GM19239 (cell line): ENCODE data around the gene PRSS33.

Source experiments
- DNase-seq: peaks from one replicate; pipeline ENCODE4 v3.0.0; 2011; ENCODE audit warnings: low spot score; ENCODE audit not compliant: insufficient read length
- FAIRE-seq: peaks from 2 replicates; lab custom pipeline; 2011; peaks lifted over from hg19 to GRCh38; lab: Jason Lieb, UNC

PRSS33 gene

GRCh38 chr16:2748757-2749455 lies 38.5 kb downstream of the PRSS33 start:
- no peak for FAIRE-seq
- no peak for DNase-seq

DNA sequence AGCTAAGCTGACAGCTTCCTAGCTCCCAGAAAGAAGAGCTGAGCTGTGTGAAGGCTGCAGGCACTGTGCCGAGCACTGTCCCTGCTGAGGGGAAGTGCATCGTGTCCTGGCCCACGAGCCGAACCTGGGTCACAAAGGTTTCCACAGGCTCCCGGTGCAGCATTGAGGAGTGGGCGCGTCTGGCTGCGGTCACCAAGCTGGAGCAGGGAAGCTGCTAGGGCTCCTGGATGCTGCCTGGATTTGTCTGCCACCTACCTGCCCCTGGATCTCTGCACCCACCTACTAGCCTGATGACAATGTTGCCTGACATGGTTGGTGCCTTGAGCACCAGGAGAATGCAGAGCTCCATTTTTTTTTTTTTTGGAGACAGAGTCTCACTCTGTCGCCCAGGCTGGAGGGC lies 41.4 kb downstream of the PRSS33 start:
- FAIRE-seq = no peak
- DNase-seq = no peak

- DNase-seq (no peak), FAIRE-seq (no peak)
Observed at GRCh38 chr16:2745116-2745890, 42.1 kb downstream of the PRSS33 start.

DNA sequence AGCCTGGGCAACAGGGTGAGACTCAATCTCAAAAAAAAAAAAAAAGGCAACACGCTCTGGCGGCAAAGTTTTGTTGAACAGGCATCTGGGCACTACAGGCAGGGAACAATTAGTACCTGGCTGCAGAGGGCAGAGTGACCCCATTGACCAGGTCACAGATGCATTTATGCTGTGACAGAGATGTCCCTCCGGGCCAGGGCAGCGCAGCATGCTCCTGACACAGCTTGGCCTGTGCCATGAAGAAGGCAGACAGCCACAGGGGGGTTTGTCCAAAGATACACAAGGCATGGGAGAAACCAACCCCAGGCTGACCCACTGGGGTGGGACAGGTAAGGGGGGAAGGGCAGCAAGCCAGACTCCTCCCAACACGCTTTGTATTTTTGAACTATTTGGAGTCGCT lies 42.6 kb downstream of the PRSS33 start:
- DNase-seq (no peak), FAIRE-seq (no peak)

DNA sequence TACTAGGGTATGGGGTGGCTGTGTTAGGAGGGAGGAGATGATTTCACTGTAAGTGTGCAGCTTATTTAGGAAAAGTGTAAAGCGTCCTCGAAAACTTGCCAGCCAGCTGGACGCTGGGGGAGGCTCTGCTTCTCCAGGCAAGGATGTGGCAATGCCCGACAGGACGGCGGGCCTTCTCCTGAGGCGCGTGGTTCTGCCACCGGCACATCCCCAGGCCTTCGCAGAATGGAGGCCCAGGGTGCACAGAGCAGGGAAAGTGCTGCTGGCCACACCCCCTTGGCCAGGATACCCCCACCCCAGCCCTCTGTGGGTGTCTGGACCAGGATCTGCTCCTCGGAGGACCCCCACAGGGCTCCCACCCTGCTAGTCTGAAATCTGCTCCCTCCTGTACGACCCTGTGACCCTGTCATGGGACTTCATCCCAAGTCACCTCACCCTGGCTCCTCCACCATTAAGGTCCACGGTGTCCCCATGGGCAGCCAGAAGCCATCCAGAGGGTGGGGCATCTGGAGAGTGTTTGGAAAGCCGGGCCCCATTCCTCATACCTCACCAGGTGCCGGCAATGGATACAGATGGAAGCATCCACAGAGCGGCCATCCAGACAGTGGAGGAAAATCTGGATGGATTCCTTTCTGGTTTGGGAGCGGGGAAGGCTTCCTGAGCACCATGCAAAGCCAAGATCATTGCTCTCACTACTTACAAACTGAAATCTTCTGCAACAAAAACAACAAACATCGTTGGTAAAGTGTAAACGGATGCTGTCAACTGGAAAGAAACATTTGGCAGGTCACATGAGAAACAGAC lies 44.2 kb downstream of the PRSS33 start:
- DNase-seq (no peak), FAIRE-seq (no peak)

GRCh38 chr16:2742323-2743006 lies 44.9 kb downstream of the PRSS33 start:
- FAIRE-seq (no peak), DNase-seq (no peak)

DNA sequence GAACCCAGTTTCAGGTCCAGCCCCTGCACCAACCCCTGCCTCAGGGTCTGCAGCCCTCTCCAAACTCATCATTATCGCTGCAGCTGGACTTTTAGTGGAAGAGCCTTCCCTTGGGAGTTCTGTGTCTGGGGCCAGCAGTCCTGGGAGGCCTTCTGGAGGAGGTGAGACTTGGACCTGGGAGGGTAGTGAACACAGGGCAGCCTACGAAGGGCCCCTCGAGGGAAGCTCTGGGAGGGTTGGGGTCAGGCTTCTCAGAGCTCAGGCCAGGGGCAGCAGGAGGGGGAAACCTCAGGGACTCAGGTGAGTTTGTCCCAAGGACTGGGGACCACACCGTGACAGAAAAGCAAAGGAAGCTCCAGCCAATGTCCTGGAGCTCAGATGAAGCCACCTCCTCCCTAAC lies 46.2 kb downstream of the PRSS33 start:
- DNase-seq (no peak), FAIRE-seq (no peak)

- FAIRE-seq = no peak
- DNase-seq = no peak
Observed at GRCh38 chr16:2740476-2740875, 46.9 kb downstream of the PRSS33 start.

DNA sequence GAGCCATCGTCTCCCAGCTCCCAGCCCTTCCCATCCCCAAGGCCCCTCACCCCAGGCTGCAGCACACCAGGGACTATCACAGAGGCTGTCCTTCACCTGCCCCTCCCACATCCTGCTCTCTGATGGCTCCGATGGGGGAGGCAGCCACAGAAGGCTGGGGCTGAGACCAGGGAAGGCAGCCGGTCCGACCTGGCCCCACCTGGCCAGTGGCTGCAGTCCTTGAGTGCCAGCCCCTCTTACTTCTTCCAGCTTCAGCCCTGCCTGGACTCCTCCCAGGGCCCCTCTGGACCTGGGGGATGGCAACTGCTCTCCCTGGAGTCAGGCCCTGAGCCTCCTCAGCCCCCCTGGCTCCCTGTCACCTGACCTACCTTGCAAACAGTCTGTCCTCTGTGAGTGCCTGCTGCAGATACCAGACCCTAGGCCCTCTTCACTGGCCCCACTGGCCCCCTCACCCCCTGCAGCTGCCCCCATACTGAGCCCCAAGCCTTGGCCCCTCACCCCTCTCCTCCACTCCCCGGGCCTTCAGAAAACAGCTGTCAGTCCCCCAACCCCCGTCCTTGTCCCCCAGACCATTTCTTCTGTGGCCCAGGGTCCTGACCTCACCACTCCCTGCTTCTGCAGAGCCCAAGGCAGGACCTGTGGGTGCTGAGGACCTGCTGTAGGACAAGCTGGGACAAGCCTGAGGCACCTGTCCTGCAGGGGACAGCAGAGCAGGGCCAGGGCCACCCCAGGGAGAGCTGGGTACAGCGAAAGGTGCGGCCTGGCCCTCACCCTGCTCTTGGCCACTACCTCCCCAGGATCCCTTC lies 47.5 kb downstream of the PRSS33 start:
- DNase-seq (no peak), FAIRE-seq (no peak)

DNA sequence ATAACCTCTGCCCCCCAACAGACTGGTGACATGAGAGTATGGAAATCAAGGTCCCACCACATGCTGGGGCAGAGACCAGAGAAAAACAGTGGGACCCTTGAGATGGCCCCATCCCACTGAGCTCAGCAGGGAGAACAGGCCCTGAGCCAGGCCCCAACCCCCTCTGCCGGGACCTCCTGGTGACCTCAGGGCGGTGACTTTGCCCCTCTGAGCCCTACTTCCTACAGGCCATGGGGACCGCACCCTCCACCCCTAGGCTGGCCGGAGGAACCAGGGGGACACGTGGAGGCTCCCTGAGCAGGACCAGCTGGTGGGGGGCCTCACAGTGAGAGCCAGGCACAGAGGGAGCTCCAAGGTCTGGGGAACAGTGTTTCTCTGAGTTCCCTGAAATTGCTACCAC lies 48.7 kb downstream of the PRSS33 start:
- no peak for FAIRE-seq
- DNase-seq = no peak

DNA sequence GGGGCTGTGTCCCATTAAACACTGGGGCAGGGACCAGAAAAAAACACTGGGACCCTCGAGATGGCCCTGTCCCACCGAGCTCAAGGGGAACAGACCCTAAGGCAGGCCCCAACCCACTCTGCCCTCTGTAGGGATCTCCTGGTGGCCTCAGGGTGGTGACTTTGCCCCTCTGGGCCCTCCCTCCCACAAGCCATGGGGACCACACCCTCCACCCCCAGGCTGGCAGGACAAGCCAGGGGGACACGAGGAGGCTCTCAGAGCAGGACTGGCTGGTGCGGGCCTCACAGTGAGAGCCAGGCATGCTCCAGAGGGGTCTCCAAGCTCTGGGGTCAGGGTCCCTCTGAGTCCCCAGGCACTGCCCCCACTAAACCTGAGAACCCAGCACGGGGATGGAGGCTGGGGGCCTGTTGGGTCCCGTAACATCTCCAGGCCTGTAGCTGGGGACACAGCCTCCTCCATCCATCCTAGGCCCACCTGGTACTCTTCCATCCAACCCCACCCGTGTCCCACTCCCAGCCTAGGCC lies 49.4 kb downstream of the PRSS33 start:
- DNase-seq (no peak), FAIRE-seq (no peak)

DNA sequence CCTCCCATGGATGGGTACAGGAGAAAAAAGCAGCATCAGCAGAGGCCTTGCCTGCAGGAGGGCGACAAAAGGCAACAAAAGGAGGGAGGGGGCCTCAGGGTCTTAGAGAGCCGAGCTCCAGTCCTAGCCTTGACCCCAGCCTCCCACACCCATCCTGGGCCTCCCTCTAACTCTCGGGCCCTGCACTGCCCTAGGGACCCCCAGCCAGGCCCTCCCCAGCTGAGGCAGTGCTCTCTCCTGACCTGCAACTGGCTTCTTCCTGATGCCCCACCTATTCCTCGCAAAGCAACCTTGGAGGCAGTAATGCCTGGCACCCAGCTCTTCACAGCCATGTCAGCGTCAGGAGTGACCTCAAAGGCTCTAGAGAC lies 50.1 kb downstream of the PRSS33 start:
- FAIRE-seq = no peak
- DNase-seq = no peak

- no peak for FAIRE-seq
Observed at GRCh38 chr16:2736476-2737237, 50.7 kb downstream of the PRSS33 start.

DNA sequence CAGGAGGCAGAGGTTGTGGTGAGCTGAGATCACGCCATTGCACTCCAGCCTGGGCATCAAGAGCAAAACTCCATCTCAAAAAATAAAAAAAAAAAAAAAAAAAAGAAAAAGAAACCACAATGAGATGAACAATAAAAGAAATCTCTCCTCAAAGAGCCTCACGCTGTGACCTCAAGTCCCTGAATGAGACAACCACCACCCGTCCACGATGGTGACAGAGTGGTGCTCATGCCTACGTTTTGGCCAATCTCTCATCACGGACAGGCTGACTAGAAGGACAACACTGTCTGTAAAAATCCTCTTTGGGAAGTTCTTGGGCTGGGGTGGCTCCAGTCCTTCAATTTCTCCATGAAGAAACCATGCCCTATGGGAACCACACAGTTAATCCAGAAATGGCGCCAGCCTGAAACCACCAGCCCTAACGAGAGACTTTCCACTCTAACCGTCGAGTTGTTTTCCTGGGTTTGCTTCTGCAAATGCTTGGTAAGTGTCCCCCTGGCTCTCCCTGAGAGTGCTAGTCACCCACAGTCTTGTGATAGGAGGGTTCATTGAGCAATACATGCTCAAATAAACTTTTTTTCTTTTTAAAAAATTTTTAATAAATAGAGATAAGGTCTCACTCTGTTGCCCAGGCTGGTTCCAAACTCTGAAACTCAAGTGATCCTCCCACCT lies 52.4 kb downstream of the PRSS33 start:
- no peak for DNase-seq
- FAIRE-seq = no peak

More at GRCh38 chr16:2736476-2737237, 50.7 kb downstream of the PRSS33 start:
- DNase-seq = no peak
